ENCODE data around the gene LRMDA.

DNA sequence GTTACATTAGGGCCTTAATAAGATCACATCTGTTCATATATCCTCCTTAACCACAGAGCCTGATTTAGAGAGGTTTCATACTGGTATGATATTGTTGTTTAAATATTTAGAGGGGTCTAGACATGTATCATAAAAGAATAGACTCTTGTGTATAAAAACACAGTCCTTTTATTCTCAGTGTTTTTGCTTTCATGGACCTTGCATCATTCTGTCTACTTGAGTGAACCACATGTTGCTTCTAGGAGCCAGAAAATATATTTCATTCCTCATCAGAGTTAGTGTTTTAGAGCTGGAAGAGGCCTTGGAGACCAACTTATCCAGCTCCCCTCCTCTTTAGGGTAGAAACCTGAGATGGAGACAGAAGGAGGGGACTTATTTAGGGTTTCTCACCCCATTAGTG, 312.8 kb downstream of the LRMDA start:
- TF ChIP-seq, protein P1, sequence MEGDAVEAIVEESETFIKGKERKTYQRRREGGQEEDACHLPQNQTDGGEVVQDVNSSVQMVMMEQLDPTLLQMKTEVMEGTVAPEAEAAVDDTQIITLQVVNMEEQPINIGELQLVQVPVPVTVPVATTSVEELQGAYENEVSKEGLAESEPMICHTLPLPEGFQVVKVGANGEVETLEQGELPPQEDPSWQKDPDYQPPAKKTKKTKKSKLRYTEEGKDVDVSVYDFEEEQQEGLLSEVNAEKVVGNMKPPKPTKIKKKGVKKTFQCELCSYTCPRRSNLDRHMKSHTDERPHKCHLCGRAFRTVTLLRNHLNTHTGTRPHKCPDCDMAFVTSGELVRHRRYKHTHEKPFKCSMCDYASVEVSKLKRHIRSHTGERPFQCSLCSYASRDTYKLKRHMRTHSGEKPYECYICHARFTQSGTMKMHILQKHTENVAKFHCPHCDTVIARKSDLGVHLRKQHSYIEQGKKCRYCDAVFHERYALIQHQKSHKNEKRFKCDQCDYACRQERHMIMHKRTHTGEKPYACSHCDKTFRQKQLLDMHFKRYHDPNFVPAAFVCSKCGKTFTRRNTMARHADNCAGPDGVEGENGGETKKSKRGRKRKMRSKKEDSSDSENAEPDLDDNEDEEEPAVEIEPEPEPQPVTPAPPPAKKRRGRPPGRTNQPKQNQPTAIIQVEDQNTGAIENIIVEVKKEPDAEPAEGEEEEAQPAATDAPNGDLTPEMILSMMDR (IDR thresholded peaks at IDR 0.05): no peak
- TF ChIP-seq POLR2A (IDR thresholded peaks at IDR 0.05) (no peak), POLR2AphosphoS5 (IDR thresholded peaks at IDR 0.05) (no peak), EP300 (IDR thresholded peaks at IDR 0.05) (no peak)
